Caco-2 (cell line): ENCODE data around the gene PATJ. TPM values are rescaled to one million over a fixed set of nuclear protein-coding genes. Genes with fewer than 3 reads are reported as not detected.

Source experiments
- BruUV-seq: library from RNA; stranded (reverse); fragments of 400-500 nt; replicated peaks from 2 replicates; lab custom pipeline; 2021; lab: Mats Ljungman, UMichigan
- CTCF ChIA-PET: fragments of 300-600 bp; sonication (Branson Sonifier 250); formaldehyde crosslinking; loops from one replicate; lab custom pipeline; 2022; ENCODE audit warnings: antibody characterized with exemption; lab: Charles Lee
- POLR2A ChIA-PET: fragments of 300-600 bp; sonication (Branson Sonifier 250); formaldehyde crosslinking; loops from one replicate; lab custom pipeline; 2022; ENCODE audit warnings: antibody characterized with exemption; lab: Charles Lee
- DNase-seq, 2 experiments: peaks; one replicate each; pipeline versions ENCODE4 v3.0.0 to v3.0.0-alpha.2; 2020 to 2022
- H3K27me3 ChIP-seq: replicated peaks from 2 replicates; pipeline ENCODE4 v1.6.0; 2011; ENCODE audit warnings: low read length; ENCODE audit not compliant: control insufficient read depth, insufficient read depth
- H3K36me3 ChIP-seq: 2 replicates; pipeline ENCODE4 v1.5.1; 2011; ENCODE audit warnings: low read length; ENCODE audit not compliant: control insufficient read depth, insufficient read depth
- H3K4me1 ChIP-seq: fragments of 250-450 bp; sonication (Bioruptor Pico); 2 replicates; pipeline ENCODE4 v1.5.1; 2020; ENCODE audit warnings: mild to moderate bottlenecking
- H3K4me3 ChIP-seq: 2 replicates; pipeline ENCODE4 v1.5.1; 2011; ENCODE audit warnings: low read depth, mild to moderate bottlenecking, control low read depth, low read length
- H3K9me3 ChIP-seq: fragments of 250-450 bp; sonication (Bioruptor Pico); 2 replicates; pipeline ENCODE4 v1.5.1; 2020; ENCODE audit warnings: mild to moderate bottlenecking, moderate library complexity
- H3K27ac Mint-ChIP-seq: one replicate; pipeline ENCODE4 v1.8.0; 2022; ENCODE audit warnings: mixed read lengths; ENCODE audit not compliant: unreplicated experiment
- H3K27me3 Mint-ChIP-seq: one replicate; pipeline ENCODE4 v1.8.0; 2022; ENCODE audit warnings: mixed read lengths; ENCODE audit not compliant: insufficient read depth, unreplicated experiment
- H3K36me3 Mint-ChIP-seq: one replicate; pipeline ENCODE4 v1.8.0; 2022; ENCODE audit warnings: mild to moderate bottlenecking, mixed read lengths; ENCODE audit not compliant: insufficient read depth, unreplicated experiment
- H3K4me1 Mint-ChIP-seq: one replicate; pipeline ENCODE4 v1.8.0; 2022; ENCODE audit warnings: low read depth, mixed read lengths; ENCODE audit not compliant: unreplicated experiment
- H3K4me3 Mint-ChIP-seq: one replicate; pipeline ENCODE4 v1.8.0; 2022; ENCODE audit warnings: mild to moderate bottlenecking, moderate library complexity, mixed read lengths; ENCODE audit not compliant: unreplicated experiment
- H3K9me3 Mint-ChIP-seq: one replicate; pipeline ENCODE4 v1.8.0; 2022; ENCODE audit warnings: mixed read lengths; ENCODE audit not compliant: unreplicated experiment
- CTCF ChIP-seq, 2 experiments: fragments of 200-600 bp in 1 of 2; IDR thresholded peaks; 1 replicate in 1 of 2; 2 replicates in 1 of 2; pipeline versions ENCODE4 v1.5.1 to v1.8.0; 2011 to 2022; ENCODE audit warnings: antibody characterized with exemption in 1 of 2, control low read depth in 1 of 2, inconsistent platforms in 1 of 2, low read depth in 1 of 2, low read length in 1 of 2, mild to moderate bottlenecking in 1 of 2, moderate library complexity in 1 of 2; ENCODE audit not compliant: insufficient read depth in 1 of 2, severe bottlenecking in 1 of 2, unreplicated experiment in 1 of 2
- intact Hi-C: fragments of 100-400 bp; cut with micrococcal nuclease; formaldehyde crosslinking; loops from one replicate; pipeline ENCODE4 v1.10.0; 2022; ENCODE audit not compliant: unreplicated experiment
- total RNA-seq: library from RNA; stranded (reverse); gene quantifications from 2 replicates; pipeline ENCODE4 v1.2.3, GENCODE V29; 2022

PATJ gene
- total RNA-seq, 1 experiment from 2014 or later: 31.6 TPM

GRCh38 chr1:62093261-62093660 is 351.0 kb downstream of the PATJ start:
- CTCF ChIA-PET: no interaction called here
- no peaks in the 10 kb centered on the region for H3K4me1 Mint-ChIP-seq
- H3K36me3 ChIP-seq: 0 out of 2 replicates have a peak, but pooled peaks cover 1% of the 10 kb centered on the region
- H3K4me3 ChIP-seq: no peak overlapping the region
- H3K4me1 ChIP-seq: no peaks in the 10 kb centered on the region
- DNase-seq: no peak
- H3K27me3 Mint-ChIP-seq: no peaks in the 10 kb centered on the region
- BruUV-seq: no TSS peak
- POLR2A ChIA-PET: no interaction called here
- H3K36me3 Mint-ChIP-seq: peaks cover 22% of the 10 kb centered on the region
- H3K4me3 Mint-ChIP-seq: no peak overlapping the region
- H3K27ac Mint-ChIP-seq: no peak overlapping the region
- intact Hi-C loops: no loop called here
- TF ChIP-seq CTCF (IDR thresholded peaks at IDR 0.05; ENCODE audit: insufficient read depth in 1 of 2, low read depth in 1 of 2, low read length in 1 of 2, severe bottlenecking in 1 of 2, unreplicated experiment in 1 of 2): no peak
- no peaks in the 10 kb centered on the region for H3K27me3 ChIP-seq
- no peaks in the 10 kb centered on the region for H3K9me3 ChIP-seq
- no peaks in the 10 kb centered on the region for H3K9me3 Mint-ChIP-seq

- Mint-ChIP-seq H3K27me3 (no peaks in the 10 kb centered on the region), H3K4me1 (no peaks in the 10 kb centered on the region), H3K4me3 (no peak overlapping the region), H3K27ac (no peak overlapping the region), H3K36me3 (peaks cover 17% of the 10 kb centered on the region), H3K9me3 (no peaks in the 10 kb centered on the region)
- BruUV-seq: no TSS peak
- no peak for DNase-seq
- TF ChIP-seq CTCF (IDR thresholded peaks at IDR 0.05; ENCODE audit: insufficient read depth in 1 of 2, low read depth in 1 of 2, low read length in 1 of 2, severe bottlenecking in 1 of 2, unreplicated experiment in 1 of 2): no peak
- no peaks in the 10 kb centered on the region for H3K4me1 ChIP-seq
- ChIA-PET POLR2A (no interaction called here), CTCF (no interaction called here)
- no peaks in the 10 kb centered on the region for H3K9me3 ChIP-seq
- intact Hi-C loops: no loop called here
- no peak overlapping the region for H3K4me3 ChIP-seq
- H3K27me3 ChIP-seq: no peaks in the 10 kb centered on the region
- H3K36me3 ChIP-seq: 0 out of 2 replicates have a peak, but pooled peaks cover 1% of the 10 kb centered on the region
Measured at GRCh38 chr1:62097464-62097863, 355.2 kb downstream of the PATJ start.

GRCh38 chr1:62100442-62100841 is 358.2 kb downstream of the PATJ start:
- Histone ChIP-seq H3K4me3 (no peak overlapping the region), H3K36me3 (0 out of 2 replicates have a peak, but pooled peaks cover 1% of the 10 kb centered on the region), H3K4me1 (no peaks in the 10 kb centered on the region), H3K27me3 (no peaks in the 10 kb centered on the region), H3K9me3 (no peaks in the 10 kb centered on the region)
- Mint-ChIP-seq H3K4me1 (no peaks in the 10 kb centered on the region), H3K4me3 (no peak overlapping the region), H3K36me3 (peaks cover 17% of the 10 kb centered on the region), H3K27me3 (no peaks in the 10 kb centered on the region), H3K9me3 (no peaks in the 10 kb centered on the region), H3K27ac (no peak overlapping the region)
- BruUV-seq: no TSS peak
- DNase-seq: no peak
- TF ChIP-seq CTCF (IDR thresholded peaks at IDR 0.05; ENCODE audit: insufficient read depth in 1 of 2, low read depth in 1 of 2, low read length in 1 of 2, severe bottlenecking in 1 of 2, unreplicated experiment in 1 of 2): no peak
- intact Hi-C loops: no loop called here
- POLR2A ChIA-PET: no interaction called here
- CTCF ChIA-PET: no interaction called here
